ENCODE data around the gene SAMD11.

SAMD11 gene

DNA sequence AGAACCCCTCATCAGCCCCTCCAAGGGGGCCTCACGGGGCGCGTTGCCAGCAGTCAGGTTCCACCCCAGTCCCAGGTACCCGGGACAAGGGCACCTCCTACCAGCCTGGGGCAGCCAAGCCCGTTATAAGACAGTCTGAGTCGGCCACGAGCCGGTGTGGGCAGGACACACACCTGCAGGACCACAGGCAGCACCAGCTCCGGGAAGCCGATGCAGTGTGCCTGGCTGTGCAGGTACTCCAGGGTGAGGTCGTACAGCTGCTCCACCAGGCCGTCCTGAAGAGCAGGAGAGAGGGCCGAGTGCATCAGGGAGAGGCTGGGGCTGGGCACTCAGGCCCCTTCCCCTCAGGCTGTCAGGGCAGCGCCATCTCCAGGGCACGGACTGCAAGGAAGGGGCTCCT lies 24.2 kb downstream of the SAMD11 start:
- DNase-seq: no peak

DNA sequence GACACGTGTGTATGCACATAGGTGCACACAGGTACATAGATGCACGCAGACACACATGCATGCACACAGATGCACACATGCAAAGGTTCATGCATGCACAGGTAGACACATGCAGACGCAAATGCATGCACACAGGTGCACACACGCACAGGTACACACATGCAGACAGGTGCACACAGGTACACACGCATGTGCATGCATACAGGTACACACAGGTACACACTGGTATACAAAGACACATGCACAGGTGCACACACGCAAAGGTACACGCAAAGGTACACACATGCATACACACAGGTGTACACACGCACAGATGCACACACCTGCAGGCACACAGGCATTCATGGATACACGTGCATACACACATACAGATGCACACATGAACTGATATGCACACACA lies 26.5 kb downstream of the SAMD11 start:
- no peak for DNase-seq

DNA sequence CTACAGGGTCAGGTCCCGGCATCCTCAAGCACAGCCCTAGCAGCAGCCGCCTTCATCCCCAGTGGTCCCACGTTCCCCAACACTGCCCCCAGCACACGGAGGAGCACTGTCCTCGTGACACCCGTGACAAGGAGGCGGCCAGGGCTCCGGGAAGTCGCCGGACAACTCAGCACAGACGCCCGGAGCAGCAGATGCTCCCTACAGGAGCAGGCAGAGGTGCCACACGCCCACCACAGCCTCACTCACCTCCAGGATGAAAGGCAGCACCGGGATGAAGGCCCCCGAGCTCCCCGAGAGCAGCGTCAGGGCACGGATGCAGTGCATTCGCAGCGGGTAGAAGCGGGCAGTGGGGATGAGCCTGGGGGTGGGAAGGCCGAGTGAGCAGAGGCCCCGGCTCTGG lies 27.2 kb downstream of the SAMD11 start:
- no peak for DNase-seq

DNA sequence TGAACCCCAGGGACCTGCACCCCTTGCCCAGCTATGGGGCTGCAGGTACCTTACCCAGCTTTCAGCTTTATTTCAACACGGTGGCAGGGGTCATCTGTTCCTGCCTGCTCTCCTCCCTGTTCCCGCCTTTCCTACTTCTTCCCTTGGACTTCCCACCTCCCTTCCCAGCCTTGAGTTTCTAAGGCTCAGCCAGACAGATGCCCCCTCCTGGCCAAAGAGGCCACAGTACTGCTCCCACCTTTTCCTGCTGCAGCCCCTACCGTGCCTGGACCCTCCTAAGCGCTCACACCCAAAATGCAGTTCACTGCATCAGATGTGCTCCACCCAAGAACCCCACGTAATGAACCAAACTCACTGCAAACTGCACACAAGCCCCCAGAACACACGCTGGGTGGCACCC lies 27.6 kb downstream of the SAMD11 start:
- peak; percentile 67 for DNase-seq

DNA sequence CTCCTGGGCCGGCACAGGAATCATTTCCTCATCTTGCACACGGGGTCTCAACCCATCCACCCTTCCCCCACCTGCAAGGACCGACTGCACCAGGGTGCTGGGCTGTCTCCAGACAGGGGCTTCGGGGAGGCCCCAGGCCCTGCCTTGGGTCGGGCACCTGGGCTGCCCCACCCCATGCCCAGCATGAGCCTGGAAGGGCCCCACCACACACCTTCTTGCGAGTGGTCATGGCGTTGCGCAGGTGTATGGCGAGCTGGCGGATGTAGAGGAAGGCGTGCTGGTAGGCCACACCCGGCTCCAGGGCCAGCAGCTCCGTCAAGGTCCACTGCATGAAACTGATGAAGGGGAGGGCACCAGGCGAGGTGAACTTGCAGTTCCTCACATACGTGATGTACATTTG lies 28.5 kb downstream of the SAMD11 start:
- no peak for DNase-seq

DNA sequence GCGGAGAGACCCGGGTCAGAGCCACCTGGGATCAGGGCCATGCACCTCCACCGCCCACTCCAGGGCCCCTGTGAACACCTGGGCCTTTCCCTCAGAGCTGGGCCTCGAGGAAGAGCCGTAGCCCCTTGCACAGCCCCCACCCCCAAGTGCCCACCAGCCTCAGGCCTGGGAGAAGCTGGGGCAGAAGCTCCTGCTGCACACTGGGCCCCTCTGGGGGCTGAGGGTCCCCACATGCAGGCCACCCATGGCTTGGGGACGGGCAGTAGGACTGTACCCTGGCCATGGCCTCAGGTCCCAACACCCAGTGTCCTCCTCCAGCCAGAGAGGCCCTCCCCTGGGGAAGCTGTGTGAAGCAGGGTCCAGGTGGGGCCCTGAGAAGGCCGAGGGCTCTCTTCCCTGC lies 28.9 kb downstream of the SAMD11 start:
- no peak for DNase-seq

DNA sequence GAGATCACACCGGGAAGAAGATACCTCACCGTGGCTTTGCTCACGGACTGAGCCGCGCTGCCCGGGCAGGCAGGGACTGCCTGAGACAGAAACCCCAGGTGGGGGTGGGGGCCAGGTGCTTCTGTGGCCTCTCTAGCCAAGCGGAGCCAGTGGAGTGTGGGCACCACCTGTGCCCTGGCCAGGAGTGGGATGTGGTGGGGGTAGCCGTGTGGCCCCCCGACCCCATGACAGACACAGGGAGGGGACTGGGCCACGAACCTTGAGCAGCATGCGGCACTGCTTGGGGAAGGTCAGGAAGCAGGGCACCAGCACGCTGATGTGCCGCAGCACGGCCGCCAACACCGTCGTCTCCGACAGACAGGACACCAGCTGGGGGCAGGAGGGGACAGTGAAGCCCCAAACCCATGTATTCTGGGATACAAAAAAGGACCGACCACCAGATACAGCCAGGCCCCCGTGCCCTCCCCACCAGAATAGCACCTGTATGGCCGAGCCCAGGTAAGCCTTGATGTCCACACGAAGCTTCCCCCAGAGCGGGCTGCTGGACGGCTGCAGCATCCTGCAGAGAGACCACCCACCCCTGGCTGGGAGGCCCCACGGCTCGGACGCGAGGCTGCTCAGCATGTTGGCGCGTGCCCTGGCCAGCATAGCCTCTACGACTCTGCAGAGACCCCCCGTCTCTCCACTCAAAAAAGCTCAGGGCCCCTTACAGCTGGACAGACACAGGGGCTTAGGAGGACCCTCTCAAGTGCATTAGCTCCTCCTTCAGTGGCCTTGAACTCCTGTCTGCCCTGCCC lies 30.0 kb downstream of the SAMD11 start:
- no peak for DNase-seq

DNA sequence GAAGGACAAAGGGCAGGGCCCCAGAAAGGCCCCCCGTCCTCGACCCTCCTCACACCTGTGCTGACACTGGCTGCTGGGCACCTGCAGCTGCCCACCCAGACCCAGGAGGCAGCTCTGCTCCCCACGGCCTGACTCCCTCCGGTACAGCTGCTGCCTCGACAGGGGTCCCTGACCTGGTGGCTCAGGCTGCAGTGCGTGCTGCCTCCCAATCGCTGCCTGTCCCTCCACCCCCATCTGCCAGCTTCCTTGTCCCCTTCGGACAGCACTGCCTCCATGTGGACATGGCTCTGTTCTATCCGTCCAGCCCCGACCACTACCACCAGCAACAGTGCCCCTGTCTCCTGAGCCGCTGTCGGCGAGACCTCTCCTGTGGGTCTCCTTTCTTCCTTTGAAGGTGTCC lies 31.2 kb downstream of the SAMD11 start:
- no peak for DNase-seq

DNA sequence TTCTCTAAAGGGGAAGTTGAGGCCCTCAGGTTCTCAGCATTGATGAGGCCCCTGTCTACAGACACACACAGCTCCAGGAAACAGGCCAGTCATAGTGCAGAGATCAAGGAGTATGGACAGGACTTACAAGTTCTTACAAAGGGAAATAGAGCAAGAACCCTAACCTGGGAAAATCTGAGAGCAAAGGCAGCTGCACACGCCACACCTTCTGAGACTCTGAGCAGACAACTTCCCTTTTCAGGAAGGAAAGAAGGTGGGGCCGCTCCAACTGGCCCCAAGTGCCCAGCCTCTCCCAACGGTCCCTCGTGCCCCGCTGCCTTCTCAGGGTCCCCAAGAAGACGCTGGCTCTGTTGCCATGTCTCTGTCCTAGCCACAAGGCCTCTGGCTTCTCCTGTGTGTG lies 31.8 kb downstream of the SAMD11 start:
- no peak for DNase-seq

DNA sequence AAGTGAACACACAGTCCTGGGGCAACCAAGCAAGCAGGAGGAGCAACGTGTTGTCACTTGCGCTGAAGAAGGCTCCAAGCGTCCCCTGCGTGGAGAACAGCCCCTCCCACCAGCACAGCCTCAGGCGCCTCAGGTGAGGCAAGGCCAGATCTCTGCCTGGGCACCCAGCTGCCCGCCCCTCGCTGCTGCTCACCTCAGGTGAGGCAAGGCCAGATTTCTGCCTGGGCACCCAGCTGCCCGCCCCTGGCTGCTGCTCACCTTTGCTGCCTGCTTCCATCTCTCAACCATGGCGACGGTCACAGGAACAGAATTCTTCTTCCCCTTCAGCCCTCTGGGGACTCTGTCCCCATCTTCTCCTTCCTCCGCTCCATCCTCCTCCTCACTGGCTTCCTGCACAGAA lies 32.9 kb downstream of the SAMD11 start:
- DNase-seq: no peak

DNA sequence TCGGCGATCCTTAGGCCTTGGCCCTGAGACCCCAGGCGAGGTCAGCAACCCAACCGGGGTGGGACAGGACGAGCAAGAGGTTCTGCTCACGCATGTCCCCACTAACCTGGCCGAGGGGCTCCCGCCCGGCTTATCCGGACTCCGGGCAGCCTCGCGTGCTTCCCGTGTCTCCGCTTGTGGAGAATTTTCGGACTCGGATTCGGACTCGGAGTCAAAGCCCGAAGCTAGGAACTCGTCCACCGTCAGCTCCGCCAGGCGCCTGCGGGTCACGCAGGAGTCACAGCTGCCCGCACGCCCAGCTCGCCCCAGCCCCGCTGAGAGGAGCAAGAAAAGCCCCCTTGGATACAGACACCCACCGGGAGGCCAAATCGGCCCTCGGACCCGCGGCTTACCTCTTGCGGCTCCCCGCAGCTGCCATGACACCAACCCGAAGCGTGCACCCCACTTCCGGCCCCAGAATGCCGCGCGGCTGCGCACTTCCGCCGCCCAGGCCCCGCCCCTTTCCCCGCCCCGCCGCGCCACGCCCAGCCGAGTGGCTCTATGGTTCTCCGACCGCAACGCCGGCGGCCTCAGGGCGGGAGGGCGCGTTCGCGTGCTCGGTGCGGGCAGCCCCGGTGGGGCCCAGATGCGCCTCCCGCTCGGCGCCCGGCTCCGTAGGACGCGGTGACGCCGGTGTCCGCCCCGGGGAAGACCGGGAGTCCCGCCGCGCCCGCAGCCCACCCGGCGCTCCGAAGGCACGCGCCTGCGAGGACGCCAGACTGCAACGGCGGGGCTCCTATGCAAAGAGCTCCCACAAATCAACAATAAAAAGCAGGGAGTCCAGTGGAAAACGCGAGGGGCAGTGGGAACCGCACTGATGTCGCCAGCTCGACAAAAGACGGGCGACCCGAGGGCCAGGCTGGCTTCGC lies 35.4 kb downstream of the SAMD11 start, which contains the start of gene NOC2L:
TSS of gene NOC2L (minus strand) at position 434 of the 908 bp plus-strand sequence. CDS start at position 418, 16 bp downstream.
- DNase-seq: peak; percentile 93

DNA sequence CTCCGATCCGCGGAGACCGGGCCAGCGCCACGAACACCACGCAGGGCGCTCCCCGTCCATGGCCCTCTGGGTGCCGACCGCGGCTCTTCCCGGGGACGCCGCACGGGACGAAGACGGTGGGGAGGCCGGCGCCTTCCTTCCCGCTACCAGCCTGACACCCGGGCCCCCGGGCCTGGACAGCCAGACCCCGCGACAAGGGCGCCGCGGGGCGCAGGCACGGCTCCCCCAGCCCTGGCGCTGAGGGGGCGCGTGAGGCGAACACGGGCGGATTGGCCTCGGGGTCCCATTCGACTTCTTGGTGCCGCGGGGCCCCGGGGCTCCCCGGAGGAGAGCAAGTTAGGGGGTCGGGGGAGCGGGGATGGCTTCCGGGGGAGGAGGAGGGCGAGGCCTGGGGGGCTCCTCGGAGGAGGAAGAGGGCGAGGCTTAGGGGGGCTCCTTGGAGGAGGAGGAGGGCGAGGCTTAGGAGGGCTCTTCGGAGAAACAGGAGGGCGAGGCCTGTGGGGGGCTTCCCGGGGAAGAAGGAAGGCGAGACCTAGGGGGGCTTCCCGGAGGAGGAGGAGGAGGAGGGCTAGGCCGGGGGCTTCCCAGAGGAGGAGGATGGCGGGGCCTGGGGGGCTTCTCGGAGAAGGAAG lies 36.1 kb downstream of the SAMD11 start:
- no peak for DNase-seq

DNA sequence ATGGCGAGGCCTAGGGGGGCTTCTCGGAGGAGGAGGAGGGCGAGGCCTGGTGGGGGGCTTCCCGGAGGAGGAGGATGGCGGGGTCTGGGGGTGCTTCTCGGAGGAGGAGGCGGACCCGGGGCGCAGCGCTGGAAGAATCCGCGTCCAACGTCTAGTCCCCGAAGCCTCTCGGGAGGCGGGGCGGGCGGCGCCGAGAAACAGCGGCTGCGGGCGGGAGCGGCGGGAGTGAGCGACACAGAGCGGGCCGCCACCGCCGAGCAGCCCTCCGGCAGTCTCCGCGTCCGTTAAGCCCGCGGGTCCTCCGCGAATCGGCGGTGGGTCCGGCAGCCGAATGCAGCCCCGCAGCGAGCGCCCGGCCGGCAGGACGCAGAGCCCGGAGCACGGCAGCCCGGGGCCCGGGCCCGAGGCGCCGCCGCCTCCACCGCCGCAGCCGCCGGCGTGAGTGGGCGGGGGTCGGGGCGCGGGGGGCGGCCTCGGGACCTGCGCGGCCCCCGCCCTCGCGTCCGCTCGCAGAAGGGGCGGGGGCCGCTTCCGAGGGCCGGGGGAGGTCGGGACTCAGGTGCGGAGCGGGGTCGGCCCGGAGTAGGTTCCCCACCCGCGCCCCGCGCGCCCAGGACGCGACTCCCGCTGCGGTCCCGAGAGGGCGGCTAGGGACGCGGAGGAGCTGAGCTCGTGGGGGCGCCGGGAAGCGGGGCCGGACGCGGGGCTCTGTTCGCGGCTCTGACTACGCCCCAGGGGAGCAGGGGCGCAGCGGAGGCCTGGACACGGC lies 36.8 kb downstream of the SAMD11 start, which contains the start of gene KLHL17:
TSS of gene KLHL17 (plus strand) at position 222 of the 769 bp plus-strand sequence. CDS start at position 332, 110 bp downstream.
- peak; percentile 84 for DNase-seq

DNA sequence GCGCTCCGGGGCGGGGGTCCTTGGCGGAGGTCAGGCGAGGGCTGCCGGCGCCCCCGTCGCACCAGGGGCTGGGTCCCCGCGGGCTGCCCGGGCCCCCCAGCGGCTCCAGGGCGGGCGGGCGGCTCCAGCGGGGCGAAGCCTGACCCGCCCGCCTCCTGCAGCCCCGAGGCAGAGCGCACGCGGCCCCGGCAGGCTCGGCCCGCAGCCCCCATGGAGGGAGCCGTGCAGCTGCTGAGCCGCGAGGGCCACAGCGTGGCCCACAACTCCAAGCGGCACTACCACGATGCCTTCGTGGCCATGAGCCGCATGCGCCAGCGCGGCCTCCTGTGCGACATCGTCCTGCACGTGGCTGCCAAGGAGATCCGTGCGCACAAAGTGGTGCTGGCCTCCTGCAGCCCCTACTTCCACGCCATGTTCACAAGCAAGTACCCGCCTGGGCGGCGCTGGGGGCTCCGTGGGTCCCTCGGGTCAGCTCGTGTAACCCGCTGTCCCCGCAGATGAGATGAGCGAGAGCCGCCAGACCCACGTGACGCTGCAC lies 37.5 kb downstream of the SAMD11 start:
- DNase-seq: no peak

DNA sequence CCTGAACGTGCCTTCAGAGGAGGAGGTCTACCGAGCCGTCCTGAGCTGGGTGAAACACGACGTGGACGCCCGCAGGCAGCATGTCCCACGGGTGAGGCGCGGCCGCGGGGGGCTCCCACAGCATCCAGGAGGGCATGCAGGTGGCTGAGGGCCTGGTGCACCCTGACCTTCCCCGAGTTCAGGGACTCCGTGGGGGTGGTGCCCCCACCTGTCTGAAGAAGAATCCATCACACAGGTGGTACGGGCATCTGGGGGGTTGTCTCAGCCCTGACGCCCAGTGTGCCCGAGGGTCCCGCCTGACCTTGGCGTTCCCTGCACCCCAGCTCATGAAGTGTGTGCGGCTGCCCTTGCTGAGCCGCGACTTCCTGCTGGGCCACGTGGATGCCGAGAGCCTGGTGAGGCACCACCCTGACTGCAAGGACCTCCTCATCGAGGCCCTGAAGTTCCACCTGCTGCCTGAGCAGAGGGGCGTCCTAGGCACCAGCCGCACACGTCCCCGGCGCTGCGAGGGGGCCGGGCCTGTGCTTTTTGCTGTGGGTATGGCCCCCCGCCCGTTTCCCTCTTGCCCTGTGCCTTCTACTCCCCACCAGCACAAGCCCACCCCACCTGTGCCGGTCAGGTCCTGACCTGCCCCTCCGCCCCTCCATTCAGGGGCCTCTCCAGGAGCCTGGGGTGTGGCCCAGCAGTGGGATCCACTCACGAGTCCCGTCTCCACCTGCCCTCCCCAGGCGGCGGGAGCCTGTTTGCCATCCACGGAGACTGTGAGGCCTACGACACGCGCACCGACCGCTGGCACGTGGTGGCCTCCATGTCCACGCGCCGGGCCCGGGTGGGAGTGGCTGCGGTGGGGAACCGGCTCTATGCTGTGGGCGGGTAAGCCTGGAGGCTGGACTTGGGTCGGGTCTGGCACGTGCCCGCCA lies 38.9 kb downstream of the SAMD11 start:
- no peak for DNase-seq

DNA sequence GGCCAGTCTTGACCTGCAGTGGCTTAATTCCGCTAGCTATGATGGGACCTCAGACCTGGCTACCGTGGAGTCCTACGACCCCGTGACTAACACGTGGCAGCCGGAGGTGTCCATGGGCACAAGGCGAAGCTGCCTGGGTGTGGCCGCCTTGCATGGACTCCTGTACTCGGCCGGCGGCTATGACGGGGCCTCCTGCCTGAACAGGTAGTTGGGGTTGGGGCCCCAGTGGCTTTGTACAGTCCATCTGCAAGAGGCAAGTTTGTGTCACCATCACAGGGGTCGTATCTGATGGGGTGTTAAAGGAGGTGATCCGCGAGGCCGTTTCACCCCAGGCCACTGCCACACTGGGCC lies 39.6 kb downstream of the SAMD11 start:
- DNase-seq: no peak

DNA sequence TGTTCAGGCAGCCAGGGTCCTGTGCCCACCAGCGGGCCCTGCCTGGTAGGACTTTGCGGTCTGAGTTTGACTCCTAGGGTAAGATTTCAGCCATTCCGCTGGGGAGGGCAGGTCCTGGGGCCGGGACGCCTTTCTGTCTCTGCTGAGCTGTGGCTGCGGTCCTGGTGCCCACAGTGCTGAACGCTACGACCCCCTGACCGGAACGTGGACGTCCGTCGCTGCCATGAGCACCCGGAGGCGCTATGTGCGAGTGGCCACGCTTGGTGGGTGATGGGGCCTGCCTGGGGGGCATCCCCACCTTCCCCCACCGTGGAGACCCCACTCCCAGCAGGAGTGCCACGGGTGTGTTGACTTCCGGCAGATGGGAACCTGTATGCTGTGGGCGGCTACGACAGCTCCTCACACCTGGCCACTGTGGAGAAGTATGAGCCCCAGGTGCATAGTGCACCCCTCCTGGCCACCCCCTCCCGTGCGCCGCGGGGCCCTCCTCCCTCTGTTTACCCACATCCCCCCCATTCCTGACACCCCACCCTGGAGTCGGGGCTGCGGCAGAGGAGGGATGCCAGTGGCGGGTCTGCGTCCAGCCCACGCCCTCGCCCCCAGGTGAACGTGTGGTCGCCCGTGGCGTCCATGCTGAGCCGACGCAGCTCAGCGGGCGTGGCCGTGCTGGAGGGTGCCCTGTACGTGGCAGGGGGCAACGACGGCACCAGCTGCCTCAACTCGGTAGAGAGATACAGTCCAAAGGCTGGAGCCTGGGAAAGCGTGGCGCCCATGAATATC lies 40.2 kb downstream of the SAMD11 start:
- DNase-seq: no peak

DNA sequence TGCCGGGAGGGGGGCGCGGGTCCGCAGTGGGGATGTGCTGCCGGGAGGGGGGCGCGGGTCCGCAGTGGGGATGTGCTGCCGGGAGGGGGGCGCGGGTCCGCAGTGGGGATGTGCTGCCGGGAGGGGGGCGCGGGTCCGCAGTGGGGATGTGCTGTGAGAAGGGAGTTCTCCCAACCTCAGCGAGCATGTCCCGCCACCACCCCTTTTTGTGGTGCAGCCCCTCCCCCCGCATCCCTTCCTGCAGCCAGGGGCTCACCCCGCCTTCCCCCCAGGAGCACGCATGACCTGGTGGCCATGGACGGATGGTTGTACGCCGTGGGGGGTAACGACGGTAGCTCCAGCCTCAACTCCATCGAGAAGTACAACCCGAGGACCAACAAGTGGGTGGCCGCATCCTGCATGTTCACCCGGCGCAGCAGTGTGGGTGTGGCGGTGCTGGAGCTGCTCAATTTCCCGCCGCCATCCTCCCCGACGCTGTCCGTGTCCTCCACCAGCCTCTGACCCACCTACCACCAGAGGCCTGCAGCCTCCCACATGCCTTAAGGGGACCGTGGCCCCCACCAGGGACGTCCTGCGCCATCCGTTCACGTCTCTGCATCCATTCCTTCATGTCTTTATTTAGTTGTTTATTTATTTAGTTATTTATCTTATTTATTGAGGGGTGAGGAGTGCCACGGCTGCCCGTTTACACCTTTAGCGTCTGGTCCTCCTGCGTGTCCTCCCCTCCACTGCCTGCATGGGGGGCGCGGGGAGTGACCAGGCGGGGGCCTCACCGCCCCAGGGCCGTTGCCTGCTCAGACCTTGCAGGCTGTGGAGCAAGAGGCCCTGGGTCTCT lies 41.2 kb downstream of the SAMD11 start:
- DNase-seq: no peak

DNA sequence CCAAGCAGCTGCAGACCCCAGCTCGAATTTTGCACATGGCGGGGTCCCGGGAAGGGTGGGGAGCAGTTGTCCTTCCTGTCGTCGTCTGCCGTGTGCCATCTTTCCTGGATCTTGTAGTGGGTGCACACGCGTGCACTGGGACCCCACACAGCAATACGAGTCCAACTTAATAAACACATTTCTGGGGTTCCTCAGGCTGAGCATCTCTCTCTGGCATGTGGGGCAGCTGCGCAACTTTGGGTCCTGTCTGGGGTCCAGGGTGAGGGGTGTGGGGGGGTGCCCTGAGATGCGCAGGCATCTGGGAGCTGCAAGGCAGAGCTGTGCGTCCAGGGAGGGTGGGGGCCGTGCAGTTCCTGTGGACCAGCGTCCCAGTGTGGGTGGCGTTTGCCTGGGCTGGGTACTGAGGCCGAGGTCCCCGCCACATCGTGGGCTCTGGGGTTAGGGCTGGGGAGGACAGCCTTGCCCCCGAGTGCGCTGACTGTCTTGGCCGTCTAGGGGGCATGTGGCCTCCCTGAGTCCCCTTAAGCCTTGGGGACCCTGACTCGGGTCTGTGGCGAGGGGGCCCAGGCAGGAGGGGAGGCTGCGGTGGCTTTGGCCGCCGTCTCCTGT lies 41.9 kb downstream of the SAMD11 start:
- no peak for DNase-seq

All from NCI-H82 (cell line).